ENCODE results near the gene VPS72.

The VPS72 gene

DNA sequence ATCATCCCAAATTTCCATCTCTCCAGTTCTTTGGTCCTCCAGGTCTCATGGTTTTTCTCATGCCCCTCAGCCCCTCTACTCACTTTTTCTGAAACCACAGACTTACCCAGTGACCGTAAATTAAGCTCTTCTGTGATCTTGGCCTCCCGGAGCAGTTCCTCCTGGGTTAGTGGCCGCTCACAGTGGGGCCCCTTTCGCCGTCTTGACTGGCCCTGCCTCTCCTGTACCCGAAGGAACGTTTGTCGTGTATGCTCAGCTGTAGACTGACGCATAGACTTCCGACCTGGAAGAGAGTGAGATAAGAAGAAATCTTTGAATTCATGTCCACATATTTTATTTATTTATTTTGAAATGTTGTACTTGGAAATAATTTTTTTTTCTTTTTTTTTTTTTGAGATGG is 5.8 kb downstream of the VPS72 start:
- DNase-seq (ENCODE audit: low spot score): no peak

DNA sequence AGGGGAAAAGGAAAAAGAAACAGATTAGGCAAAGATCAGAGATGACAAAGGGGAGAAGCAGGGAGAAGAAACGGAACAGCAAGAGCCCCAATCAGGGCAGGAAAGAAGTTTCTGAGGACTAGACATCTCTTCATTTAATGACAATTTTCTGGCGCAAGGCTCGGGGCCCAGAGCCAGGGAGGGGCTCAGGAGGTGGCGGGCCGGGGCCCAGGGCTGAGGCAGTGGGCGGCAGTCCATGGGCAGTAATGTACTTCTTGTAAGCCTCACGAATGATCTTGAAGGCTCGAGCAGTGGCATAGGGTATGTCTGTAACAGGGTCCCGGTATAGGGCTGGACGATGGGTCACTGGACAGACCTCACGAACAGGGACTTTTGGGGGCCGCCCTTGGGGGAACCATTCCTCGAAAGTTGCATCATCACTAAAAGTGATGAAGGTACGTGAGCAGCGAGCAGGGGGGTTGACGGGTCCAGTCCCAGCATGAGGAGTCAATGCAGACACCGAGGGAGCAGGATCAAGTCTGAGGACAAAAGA is 13.4 kb downstream of the VPS72 start:
- no peak for DNase-seq (ENCODE audit: low spot score)

GRCh38 chr1:151175863-151176262 is 14.1 kb downstream of the VPS72 start, which contains the start of gene TMOD4:
TSS of gene TMOD4 (minus strand) at chr1:151175981. CDS start at chr1:151174875, 1,106 bp downstream.
- DNase-seq (ENCODE audit: low spot score): no peak

DNA sequence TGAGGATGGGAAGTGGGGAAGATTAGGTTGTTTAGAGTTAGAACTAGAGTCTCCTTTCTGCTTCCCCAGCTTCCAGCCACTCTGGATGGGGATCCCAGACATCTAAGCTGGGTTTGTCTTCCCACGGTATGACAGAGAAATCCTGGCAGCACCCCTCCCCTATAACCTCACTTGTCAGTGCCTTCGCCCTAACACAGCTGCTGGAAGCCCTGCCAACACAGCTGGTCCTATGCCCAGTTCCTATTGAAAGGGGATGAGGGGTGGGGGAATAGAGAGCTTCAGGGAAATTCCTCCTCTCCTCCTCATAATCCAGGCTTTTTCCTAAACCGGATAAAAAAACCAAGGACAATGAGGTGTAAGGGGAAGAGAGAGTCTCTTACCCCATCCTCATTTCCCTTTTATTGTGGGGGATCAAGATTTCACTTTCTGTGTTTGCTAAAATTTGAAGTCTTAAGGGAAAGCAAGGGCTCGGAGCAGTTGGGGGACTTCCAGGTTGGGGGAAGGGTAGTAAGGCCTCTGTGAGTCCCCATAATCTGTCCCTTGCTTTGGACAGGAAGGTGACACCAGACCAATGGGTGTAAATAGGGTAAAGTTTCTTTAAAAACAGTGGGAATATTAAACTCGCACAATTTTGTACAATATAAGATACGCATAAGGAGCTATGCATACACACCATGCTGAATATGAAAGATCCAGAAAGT is 14.8 kb downstream of the VPS72 start:
- no peak for DNase-seq (ENCODE audit: low spot score)

- no peak for DNase-seq (ENCODE audit: low spot score)
Measured at GRCh38 chr1:151171190-151171589, 18.8 kb downstream of the VPS72 start.

- no peak for DNase-seq (ENCODE audit: low spot score)
Measured at GRCh38 chr1:151167116-151167515, 22.9 kb downstream of the VPS72 start.

DNA sequence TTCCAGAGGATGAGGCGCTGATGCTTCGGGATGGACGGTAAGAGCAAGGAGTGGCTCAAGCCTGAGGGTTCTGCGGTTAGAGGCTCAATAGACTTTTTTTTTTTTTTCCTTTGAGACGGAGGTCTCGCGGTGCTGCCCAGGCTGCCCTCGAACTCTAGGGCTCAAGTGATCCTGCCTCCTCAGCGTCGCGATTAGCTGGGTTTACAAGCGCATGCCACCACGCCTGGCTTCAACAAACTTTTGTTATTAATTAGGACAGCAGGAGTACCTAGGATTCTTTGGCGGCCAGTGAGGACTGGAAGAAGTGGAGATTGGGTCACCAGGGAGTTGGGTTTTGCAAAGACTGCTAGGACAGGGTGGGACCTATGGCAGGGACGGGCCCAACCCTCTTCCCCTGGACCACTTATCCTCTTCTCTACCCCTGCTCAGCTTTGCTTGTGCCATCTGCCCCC is 23.5 kb downstream of the VPS72 start:
- DNase-seq (ENCODE audit: low spot score): no peak

- DNase-seq (ENCODE audit: low spot score): peak; percentile 97
Measured at GRCh38 chr1:151165738-151166504, 24.1 kb downstream of the VPS72 start, which contains the start of the genes LYSMD1 and SCNM1. TSS of gene LYSMD1 (minus strand) at chr1:151165902. CDS start at chr1:151165258, 644 bp downstream. TSS of gene SCNM1 (plus strand) at chr1:151166144. CDS start at chr1:151166153, 9 bp downstream.

- no peak for DNase-seq (ENCODE audit: low spot score)
Measured at GRCh38 chr1:151165281-151165737, 24.7 kb downstream of the VPS72 start.

DNA sequence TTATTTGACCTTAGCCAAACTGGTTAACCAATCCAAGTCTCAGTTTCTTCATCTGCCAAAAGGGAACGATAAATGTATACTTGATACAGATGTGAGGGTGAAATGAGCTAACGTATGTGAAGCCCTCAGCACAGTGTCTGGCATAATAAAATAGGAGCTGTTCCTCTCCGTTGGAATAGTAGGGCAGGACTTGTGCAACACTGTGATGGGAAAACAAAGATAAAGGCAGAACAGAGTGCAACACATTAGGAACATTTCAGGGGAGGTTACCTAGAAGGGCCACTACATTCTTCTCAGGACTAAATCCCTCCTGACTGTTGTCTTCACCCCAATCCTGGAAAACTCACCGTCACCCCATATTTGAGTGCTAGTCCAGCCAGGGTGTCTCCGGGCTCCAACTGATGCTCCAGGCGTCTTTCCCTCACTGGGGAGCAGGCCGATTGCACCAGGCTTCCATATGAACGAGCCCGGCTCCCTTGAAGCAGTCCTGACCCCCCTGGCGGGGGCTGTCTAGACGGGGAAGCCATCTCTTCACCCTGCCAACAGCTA is 25.2 kb downstream of the VPS72 start:
- DNase-seq (ENCODE audit: low spot score): no peak

GRCh38 chr1:151159373-151159772 is 30.6 kb downstream of the VPS72 start:
- no peak for DNase-seq (ENCODE audit: low spot score)

GRCh38 chr1:151158751-151159251 is 31.2 kb downstream of the VPS72 start:
- DNase-seq (ENCODE audit: low spot score): no peak

- DNase-seq (ENCODE audit: low spot score): no peak
Measured at GRCh38 chr1:151158326-151158725, 31.7 kb downstream of the VPS72 start.

DNA sequence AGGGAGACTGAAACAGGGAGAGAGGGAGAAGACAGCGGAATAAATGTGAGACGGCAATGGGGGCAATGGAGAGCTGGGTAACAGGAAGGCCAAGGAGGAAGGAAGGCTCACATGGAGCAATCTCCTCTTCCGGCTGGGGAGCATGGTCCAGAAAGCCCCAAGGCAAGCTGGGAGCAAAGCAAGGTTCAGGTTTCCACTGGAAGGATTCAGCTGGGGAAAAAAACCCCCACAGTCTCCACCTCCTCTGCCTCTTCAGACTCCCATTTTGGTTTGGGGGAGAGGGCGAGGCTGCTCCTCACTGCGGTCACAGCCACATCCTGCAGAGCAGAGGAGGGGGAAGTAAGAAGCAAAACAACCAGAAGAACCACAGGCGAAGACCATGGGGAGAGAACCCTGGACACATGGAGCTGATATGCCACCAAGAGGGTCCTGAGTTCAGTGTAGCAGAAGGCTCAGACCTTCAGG is 32.9 kb downstream of the VPS72 start:
- DNase-seq (ENCODE audit: low spot score): no peak

DNA sequence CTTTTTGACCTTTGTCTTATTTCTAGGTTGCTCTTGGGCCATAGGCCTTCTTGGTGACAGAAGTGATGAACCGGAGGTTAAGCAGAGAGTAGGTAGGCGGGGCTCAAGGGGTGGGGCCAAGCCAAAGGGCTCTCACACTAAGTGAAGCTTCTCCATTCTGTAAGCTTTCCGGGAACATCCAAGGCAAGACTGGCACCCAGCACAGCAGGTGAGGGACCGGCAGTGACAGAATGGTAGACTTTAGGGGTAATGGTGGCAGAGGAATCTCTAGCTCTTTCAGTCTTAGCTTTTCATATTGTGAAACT is 33.5 kb downstream of the VPS72 start, which contains the start of gene TNFAIP8L2:
Gene TNFAIP8L2 (plus strand): TSS at position 135 of the 305 bp plus-strand sequence. CDS start 2,049 bp downstream, outside the sequence.
- DNase-seq (ENCODE audit: low spot score): peak; percentile 56

DNA sequence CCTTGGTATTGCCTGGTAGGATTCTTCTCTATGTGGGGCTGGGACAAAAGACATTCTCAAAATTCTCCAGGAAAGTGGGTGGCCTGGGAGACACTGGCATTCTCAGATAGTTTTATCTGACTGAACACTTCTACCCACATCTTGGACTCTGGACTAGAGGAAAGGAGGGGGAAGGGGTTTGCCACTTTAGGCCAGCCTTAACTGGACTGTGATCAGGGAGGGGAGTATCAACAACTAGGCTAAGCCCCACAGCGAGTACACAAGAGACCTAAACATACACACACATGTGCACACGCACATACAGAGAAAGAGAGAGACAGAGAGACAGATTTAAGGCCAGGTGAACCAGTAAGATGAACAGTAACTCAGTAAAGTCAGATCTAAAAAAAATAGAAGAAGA is 42.3 kb downstream of the VPS72 start:
- no peak for DNase-seq (ENCODE audit: low spot score)

GRCh38 chr1:151147132-151147503 is 42.9 kb downstream of the VPS72 start:
- DNase-seq (ENCODE audit: low spot score): peak; percentile 20

- peak; percentile 86 for DNase-seq (ENCODE audit: low spot score)
Measured at GRCh38 chr1:151146412-151147131, 43.4 kb downstream of the VPS72 start, which contains the start of gene SEMA6C. TSS of gene SEMA6C (minus strand) at chr1:151146631. CDS start at chr1:151142621, 4,010 bp downstream.

- DNase-seq (ENCODE audit: low spot score): no peak
Measured at GRCh38 chr1:151146072-151146411, 44.0 kb downstream of the VPS72 start.

DNA sequence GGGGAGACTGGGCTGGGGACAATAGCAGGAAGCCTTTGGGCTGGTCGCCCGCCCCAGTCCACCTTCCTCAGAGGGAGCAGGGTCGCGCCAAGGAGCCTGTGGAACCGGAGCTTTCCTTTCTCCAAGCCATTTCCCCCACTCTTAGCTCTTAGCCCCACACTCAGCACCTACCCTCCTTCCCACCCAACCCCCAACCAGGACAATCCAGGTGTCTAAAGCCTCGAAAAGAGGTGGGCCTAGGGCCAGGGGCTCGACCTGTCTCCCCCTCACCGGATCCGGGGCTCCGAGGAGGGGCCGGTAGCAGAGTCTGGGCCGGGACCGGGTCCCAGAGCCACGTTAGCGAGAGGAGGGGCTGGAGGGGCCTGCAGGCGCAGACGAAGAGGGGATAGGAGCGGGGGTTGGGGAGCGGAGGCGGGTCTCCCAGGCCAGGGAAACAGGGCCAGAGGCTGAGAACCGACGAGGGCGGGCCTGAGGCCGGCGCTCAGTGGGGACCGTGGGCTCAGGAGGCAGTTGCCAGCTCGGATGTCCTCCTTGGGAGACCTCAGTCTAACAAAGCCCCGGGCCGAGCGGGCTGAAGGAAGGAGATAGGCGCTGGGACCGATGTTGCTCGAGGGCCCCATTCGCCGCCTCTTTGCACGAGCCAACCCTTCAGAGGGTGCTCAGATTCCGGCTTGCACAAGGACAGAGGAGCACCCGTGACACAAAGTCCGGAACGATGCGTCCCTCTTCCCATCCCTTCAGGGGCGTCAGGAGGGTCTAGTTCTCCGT is 44.5 kb downstream of the VPS72 start:
- no peak for DNase-seq (ENCODE audit: low spot score)

Data from hematopoietic multipotent progenitor cell treated with erythropoietin and hydrocortisone succinate and interleukin-3 and kit ligand, for 17 days (in vitro differentiated cells).